ENCODE results near the gene ZEB2. TPM values are rescaled to one million over a fixed set of nuclear protein-coding genes. Genes with fewer than 3 reads are reported as not detected.

ZEB2 gene
- total RNA-seq, 1 donor from 2014 or later: 95.4 TPM

DNA sequence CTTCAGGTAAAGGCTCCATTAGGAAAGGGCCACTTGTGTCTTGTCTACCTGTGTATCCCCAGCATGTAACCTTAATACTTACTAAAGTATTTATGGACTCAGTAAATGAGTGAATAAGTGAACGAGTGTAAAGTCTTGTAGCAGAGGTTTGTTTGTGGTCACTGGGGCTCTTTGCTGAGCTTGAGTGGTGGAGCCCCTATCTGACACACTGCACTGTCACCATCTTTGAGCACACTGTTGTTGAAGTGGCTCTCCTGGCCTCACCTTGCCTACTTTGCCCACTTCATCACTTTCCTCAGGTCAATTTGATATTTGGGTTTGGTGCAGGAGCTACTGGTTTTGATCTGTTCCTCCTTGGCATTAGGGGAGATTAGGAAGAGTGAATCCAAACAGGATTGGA is 39.3 kb upstream of the ZEB2 start:
- Mint-ChIP-seq H3K27ac (ENCODE audit: unreplicated experiment) (no peak overlapping the region), H3K36me3 (ENCODE audit: low read depth) (no peaks in the 10 kb centered on the region)
- TF ChIP-seq, protein P1, sequence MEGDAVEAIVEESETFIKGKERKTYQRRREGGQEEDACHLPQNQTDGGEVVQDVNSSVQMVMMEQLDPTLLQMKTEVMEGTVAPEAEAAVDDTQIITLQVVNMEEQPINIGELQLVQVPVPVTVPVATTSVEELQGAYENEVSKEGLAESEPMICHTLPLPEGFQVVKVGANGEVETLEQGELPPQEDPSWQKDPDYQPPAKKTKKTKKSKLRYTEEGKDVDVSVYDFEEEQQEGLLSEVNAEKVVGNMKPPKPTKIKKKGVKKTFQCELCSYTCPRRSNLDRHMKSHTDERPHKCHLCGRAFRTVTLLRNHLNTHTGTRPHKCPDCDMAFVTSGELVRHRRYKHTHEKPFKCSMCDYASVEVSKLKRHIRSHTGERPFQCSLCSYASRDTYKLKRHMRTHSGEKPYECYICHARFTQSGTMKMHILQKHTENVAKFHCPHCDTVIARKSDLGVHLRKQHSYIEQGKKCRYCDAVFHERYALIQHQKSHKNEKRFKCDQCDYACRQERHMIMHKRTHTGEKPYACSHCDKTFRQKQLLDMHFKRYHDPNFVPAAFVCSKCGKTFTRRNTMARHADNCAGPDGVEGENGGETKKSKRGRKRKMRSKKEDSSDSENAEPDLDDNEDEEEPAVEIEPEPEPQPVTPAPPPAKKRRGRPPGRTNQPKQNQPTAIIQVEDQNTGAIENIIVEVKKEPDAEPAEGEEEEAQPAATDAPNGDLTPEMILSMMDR (IDR thresholded peaks at IDR 0.05): no peak

DNA sequence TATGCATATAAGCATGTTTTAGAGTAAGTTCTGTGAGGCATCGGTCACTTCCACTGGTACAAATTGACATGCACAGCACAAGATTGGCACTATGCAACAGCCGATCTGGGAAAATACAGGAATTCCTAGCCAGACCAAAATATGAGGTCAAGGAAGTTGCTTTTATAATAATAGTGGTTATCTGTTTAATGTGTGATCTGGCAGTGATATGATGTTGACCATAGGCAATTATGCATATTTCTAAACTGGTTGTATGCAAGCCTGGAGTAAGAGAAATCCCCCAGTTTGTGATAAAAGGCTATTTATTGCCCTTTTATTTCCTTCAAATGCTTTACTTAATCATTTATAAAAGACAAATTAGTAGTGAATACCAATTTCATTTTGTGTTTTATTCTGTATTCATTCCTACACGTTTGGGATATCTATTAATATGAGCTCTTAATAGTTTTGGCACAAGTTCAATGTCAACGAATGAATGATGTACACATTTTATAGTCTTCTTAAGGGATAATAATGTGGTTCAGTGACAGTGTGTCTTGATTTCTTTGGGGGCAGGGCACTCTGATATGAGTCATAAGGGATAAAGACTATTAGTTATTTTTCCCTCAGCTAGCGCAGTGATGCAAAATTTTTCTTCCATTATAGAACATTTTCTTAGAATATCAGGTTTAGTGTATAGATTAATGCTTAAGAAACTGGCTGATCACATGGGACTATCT is 34.7 kb upstream of the ZEB2 start:
- no peak overlapping the region for H3K4me3 Mint-ChIP-seq (ENCODE audit: unreplicated experiment)
- no peaks in the 10 kb centered on the region for H3K36me3 Mint-ChIP-seq (ENCODE audit: low read depth)
- H3K9me3 Mint-ChIP-seq (ENCODE audit: low read depth): no peaks in the 10 kb centered on the region
- TF ChIP-seq, protein P1 (IDR thresholded peaks at IDR 0.05): no peak
- H3K4me1 Mint-ChIP-seq (ENCODE audit: low read depth): peaks cover 31% of the 10 kb centered on the region
- peak overlapping the region; percentile 1 for H3K27ac Mint-ChIP-seq (ENCODE audit: unreplicated experiment)
- no peaks in the 10 kb centered on the region for H3K27me3 Mint-ChIP-seq (ENCODE audit: low read depth)
- DNase-seq (ENCODE audit: low spot score): no peak

More for the DNA sequence above, 39.3 kb upstream of the ZEB2 start:
- no peaks in the 10 kb centered on the region for H3K27me3 Mint-ChIP-seq (ENCODE audit: low read depth)
- H3K4me1 Mint-ChIP-seq (ENCODE audit: low read depth): peaks cover 12% of the 10 kb centered on the region
- no peak for DNase-seq (ENCODE audit: low spot score)
- H3K9me3 Mint-ChIP-seq (ENCODE audit: low read depth): no peaks in the 10 kb centered on the region
- H3K4me3 Mint-ChIP-seq (ENCODE audit: unreplicated experiment): no peak overlapping the region

DNA sequence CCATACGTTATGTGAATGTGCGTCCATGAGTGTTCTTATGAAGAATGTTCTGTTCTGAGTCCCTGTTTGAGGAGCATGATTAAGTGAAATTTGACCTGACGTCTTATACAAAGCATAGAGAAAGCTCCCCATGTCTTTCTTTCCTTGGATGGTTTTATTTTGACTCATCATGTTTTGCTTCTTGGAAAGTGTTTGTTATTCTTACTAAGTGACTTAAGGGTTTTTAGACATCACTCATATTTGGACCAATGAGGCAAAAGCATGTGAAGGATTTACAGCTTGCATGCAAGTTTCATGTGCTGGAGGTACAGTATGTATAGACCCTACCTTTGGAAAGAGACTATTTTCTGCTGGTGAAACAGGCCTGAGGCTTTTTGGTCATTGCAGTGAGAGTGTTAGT is 33.5 kb upstream of the ZEB2 start:
- H3K36me3 Mint-ChIP-seq (ENCODE audit: low read depth): no peaks in the 10 kb centered on the region
- no peaks in the 10 kb centered on the region for H3K9me3 Mint-ChIP-seq (ENCODE audit: low read depth)
- H3K27me3 Mint-ChIP-seq (ENCODE audit: low read depth): no peaks in the 10 kb centered on the region
- no peak for DNase-seq (ENCODE audit: low spot score)
- H3K4me3 Mint-ChIP-seq (ENCODE audit: unreplicated experiment): no peak overlapping the region
- peaks cover 32% of the 10 kb centered on the region for H3K4me1 Mint-ChIP-seq (ENCODE audit: low read depth)
- TF ChIP-seq, protein P1 (IDR thresholded peaks at IDR 0.05): no peak
- H3K27ac Mint-ChIP-seq (ENCODE audit: unreplicated experiment): peak overlapping the region; percentile 92

DNA sequence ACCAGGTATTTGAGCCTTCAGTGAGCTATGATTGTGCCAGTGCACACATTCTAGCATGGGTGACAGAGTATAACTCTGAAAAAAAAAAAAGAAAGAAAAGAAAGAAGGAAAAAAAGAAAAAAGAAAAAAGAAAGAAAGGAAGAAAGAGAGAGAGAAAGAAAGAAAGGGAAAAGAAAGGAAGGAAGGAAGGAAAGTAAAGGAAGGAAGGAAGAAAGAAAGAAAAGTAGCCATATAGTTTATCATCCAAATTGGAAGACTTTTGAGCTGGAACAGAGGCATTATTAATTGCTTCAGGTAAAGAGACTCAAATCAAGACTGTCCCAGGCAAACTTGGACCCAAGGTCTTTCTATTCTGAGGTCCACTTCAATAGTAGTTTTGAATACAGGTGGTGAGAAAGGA is 32.9 kb upstream of the ZEB2 start:
- Mint-ChIP-seq H3K27me3 (ENCODE audit: low read depth) (no peaks in the 10 kb centered on the region), H3K9me3 (ENCODE audit: low read depth) (no peaks in the 10 kb centered on the region), H3K4me1 (ENCODE audit: low read depth) (peaks cover 37% of the 10 kb centered on the region), H3K4me3 (ENCODE audit: unreplicated experiment) (no peak overlapping the region), H3K36me3 (ENCODE audit: low read depth) (no peaks in the 10 kb centered on the region), H3K27ac (ENCODE audit: unreplicated experiment) (peak overlapping the region; percentile 92)
- TF ChIP-seq, protein P1 (IDR thresholded peaks at IDR 0.05): no peak
- DNase-seq (ENCODE audit: low spot score): no peak

DNA sequence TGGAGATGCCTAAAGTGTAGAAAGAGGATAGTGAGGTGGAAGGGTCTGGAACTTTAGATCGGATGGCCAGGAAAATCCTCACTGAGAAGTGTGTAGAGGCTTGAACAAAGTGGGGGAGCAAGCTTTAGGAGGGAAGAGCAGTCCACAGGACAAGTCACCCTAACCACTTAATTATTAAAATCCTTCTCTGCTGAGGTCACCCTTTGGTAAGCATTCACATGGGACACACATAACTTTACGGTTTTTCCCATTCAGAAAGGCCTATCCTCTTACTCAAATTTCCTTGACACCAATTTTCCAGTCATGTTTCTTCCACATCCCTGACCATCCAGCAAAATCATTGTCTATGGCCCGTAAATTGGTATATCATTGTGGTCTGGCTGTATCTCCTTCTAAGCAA is 31.0 kb upstream of the ZEB2 start:
- no peak overlapping the region for H3K27ac Mint-ChIP-seq (ENCODE audit: unreplicated experiment)
- H3K4me1 Mint-ChIP-seq (ENCODE audit: low read depth): peaks cover 51% of the 10 kb centered on the region
- no peaks in the 10 kb centered on the region for H3K27me3 Mint-ChIP-seq (ENCODE audit: low read depth)
- H3K4me3 Mint-ChIP-seq (ENCODE audit: unreplicated experiment): no peak overlapping the region
- TF ChIP-seq, protein P1 (IDR thresholded peaks at IDR 0.05): no peak
- DNase-seq (ENCODE audit: low spot score): no peak
- no peaks in the 10 kb centered on the region for H3K9me3 Mint-ChIP-seq (ENCODE audit: low read depth)
- H3K36me3 Mint-ChIP-seq (ENCODE audit: low read depth): no peaks in the 10 kb centered on the region
